Sigmoid colon (tissue), 7 donors: ENCODE measurements around the gene LMOD2. TPM values are rescaled to one million over a fixed set of nuclear protein-coding genes. Genes with fewer than 3 reads are reported as not detected.

Source experiments
- DNase-seq: peaks from one replicate; pipeline ENCODE4 v3.0.0-alpha.2; 2019
- H3K27ac ChIP-seq, 4 donors: fragments of 200-600 bp; sonication (generic); one replicate each; pipeline ENCODE4 v1.5.1; 2016 to 2019; ENCODE audit warnings: mild to moderate bottlenecking in 1 of 4
- H3K27me3 ChIP-seq, 3 donors: fragments of 200-600 bp; sonication (generic); one replicate each; pipeline ENCODE4 v1.5.1; 2019; ENCODE audit warnings: mild to moderate bottlenecking in 1 of 3
- H3K36me3 ChIP-seq, 4 donors: fragments of 200-600 bp; sonication (generic); one replicate each; pipeline ENCODE4 v1.5.1; 2016 to 2019
- H3K4me1 ChIP-seq, 4 donors: fragments of 200-600 bp; sonication (generic); one replicate each; pipeline ENCODE4 v1.5.1; 2017 to 2019
- H3K4me3 ChIP-seq, 4 donors: fragments of 200-600 bp; sonication (generic); one replicate each; pipeline ENCODE4 v1.5.1; 2017 to 2019; ENCODE audit warnings: mild to moderate bottlenecking in 2 of 4, moderate library complexity in 1 of 4
- H3K9me3 ChIP-seq, 4 donors: fragments of 200-600 bp in 3 of 4; sonication (generic) in 3 of 4; one replicate each; pipeline versions ENCODE4 v1.5.1 to v1.6.1; 2013 to 2019
- CTCF ChIP-seq, 4 experiments: fragments of 450-650 bp in 3 of 4; fragments of 200-600 bp in 1 of 4; IDR thresholded peaks; one replicate each; pipeline ENCODE4 v1.5.1; 2016 to 2019; ENCODE audit warnings: antibody characterized with exemption in 4 of 4, mild to moderate bottlenecking in 3 of 4, moderate library complexity in 2 of 4
- EP300 ChIP-seq, 4 donors: sonication (generic); formaldehyde crosslinking; IDR thresholded peaks; one replicate each; pipeline ENCODE4 v1.6.1; 2017; ENCODE audit warnings: antibody characterized with exemption in 4 of 4
- POLR2A ChIP-seq, 2 donors: fragments of 450-650 bp; IDR thresholded peaks; one replicate each; pipeline ENCODE4 v1.6.1; 2016; ENCODE audit warnings: antibody characterized with exemption in 2 of 2, mild to moderate bottlenecking in 2 of 2, moderate library complexity in 2 of 2
- POLR2AphosphoS5 ChIP-seq, 4 donors: sonication (generic); formaldehyde crosslinking; IDR thresholded peaks; one replicate each; pipeline ENCODE4 v1.6.1; 2017; ENCODE audit warnings: antibody characterized with exemption in 4 of 4
- WGBS, 2 donors: extraction: QIAGEN DNeasy Blood & Tissue Kit; methylation state at CpG; one replicate each; pipeline ENCODE4 v1.1.7; 2013; 5-methylcytosine and 5-hydroxymethylcytosine counted together
- intact Hi-C: fragments of 100-400 bp; cut with DNase I; formaldehyde crosslinking; loops from one replicate; pipeline ENCODE4 v1.15.1; 2023
- polyA plus RNA-seq, 3 donors: library from polyadenylated mRNA; stranded (reverse); fragments of 200-250 nt; gene quantifications; one replicate each; pipeline ENCODE4 v1.2.3, GENCODE V29; 2013
- total RNA-seq, 4 donors: library from RNA; depleted of rRNA; stranded (reverse); fragments of >200 nt; gene quantifications; one replicate each; pipeline ENCODE4 v1.1.0, GENCODE V29; 2016
- donor health status: healthy with polysubstance abuse.
- donor health status: Bipolar disorder and iron deficiency.
- donor health status: healthy.

Gene LMOD2
- total and polyA plus RNA-seq, 7 donors, result 0.03 to 0.46 TPM; not detected in 5

DNA sequence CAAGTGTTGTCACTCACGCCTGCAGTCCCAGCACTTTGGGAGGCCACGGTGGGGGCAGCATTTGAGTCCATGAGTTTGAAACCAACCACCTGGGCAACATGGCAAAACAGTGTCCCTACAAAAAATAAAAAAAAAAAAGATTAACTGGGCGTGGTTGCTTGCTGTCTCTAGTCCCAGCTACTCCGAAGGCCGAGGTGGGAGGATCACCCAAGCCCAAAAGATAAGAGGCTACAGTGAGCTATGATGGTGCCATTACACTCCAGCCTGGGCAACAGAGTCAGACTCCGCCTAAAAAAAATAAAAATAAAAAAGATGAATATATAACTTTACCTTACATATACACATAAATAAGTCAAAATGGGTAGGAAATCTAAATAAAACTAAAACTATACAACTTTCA lies 2.5 kb upstream of the LMOD2 start:
- Histone ChIP-seq H3K4me1 (no peaks in the 10 kb centered on the region), H3K9me3 (no peaks in the 10 kb centered on the region), H3K27me3 (no peaks in the 10 kb centered on the region), H3K4me3 (no peak overlapping the region), H3K27ac (no peak overlapping the region), H3K36me3 (no peaks in the 10 kb centered on the region)
- no peak for DNase-seq
- intact Hi-C loops, result no loop called here
- WGBS, 2 donors, result 85 to 89% methylated on average over 6 of the region's 6 CpGs
- TF ChIP-seq EP300 (IDR thresholded peaks at IDR 0.05), result no peak
- TF ChIP-seq POLR2A (IDR thresholded peaks at IDR 0.05), result no peak
- TF ChIP-seq CTCF (IDR thresholded peaks at IDR 0.05), result no peak
- no peak for TF ChIP-seq POLR2AphosphoS5 (IDR thresholded peaks at IDR 0.05)

DNA sequence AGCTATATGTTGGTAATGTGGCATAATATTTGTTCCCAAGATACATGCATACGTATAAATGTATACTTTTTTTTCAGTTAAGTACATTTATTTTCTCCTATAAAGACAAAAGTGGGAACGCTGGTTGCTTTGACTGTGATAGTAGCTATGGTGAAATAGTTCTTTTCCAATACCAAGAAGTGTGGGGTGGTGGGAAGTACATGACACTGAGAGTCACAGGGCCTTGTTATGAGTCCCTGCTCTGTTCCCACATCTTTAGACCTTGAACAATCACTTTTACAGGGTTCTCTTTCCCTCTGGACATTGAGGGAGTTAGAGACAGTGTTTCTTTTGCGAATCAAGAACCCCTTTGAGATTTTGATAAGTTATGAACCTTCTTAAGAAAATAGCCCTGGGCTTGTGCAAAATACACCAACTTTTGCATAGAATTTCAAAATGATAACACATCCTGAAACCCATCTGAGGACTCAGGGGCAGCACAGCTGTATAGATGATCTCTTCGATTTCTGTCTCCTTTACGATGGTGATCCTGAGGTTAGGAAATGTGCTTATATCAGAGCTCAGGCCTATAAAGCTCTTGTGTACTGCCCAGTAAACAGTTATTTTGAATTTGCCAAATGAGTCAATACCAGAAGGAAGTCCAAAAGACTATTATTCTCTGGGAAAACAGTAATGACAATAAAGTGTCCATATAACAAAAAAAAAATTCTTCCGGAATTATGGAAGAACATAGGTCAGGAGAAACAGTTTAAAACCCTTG lies 1.1 kb downstream of the LMOD2 start:
- 84 to 85% methylated on average over 6 of the region's 6 CpGs for WGBS, 2 donors
- no peaks in the 10 kb centered on the region for H3K36me3 ChIP-seq
- H3K9me3 ChIP-seq, result no peaks in the 10 kb centered on the region
- intact Hi-C loops, result no loop called here
- TF ChIP-seq CTCF (IDR thresholded peaks at IDR 0.05) (no peak), POLR2AphosphoS5 (IDR thresholded peaks at IDR 0.05) (no peak)
- no peak overlapping the region for H3K4me3 ChIP-seq
- no peak for DNase-seq
- H3K27me3 ChIP-seq, result no peaks in the 10 kb centered on the region
- no peaks in the 10 kb centered on the region for H3K4me1 ChIP-seq
- no peak overlapping the region for H3K27ac ChIP-seq

- TF ChIP-seq POLR2AphosphoS5 (IDR thresholded peaks at IDR 0.05) (no peak), POLR2A (IDR thresholded peaks at IDR 0.05) (no peak), CTCF (IDR thresholded peaks at IDR 0.05) (no peak), EP300 (IDR thresholded peaks at IDR 0.05) (no peak)
Measured at GRCh38 chr7:123657304-123657685, 1.6 kb downstream of the LMOD2 start.

DNA sequence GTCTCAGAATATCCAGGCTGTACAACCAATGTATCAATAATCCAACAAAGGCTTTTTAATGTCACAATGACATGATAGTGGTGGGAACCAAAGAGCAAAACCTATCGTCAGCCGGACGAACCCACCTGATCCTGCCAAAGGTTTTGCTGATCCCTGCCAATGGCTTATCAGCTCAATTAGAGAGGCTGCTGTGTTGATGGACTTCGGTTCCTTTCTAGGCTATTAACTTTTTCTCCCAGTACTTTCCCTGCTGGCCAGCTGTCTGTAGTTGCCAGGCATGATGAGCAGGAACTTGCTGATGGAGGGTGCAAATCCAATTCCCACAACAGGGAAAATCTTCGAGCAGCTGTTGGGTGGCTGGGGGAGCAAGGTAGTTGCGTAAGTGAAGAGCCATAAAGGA lies 2.4 kb downstream of the LMOD2 start:
- no peak for TF ChIP-seq POLR2A (IDR thresholded peaks at IDR 0.05)
- Histone ChIP-seq H3K9me3 (no peaks in the 10 kb centered on the region), H3K27ac (no peak overlapping the region), H3K4me3 (no peak overlapping the region), H3K4me1 (no peaks in the 10 kb centered on the region), H3K27me3 (peaks cover 0 to 6% (median 0%) of the 10 kb centered on the region in 3 donors), H3K36me3 (no peaks in the 10 kb centered on the region)
- intact Hi-C loops, result no loop called here
- WGBS, 2 donors, result 72 to 89% methylated on average over 6 of the region's 6 CpGs
- DNase-seq, result no peak

More at GRCh38 chr7:123657304-123657685, 1.6 kb downstream of the LMOD2 start:
- WGBS, 2 donors, result 39 to 72% methylated on average over 1 of the region's 1 CpG
- Histone ChIP-seq H3K27ac (no peak overlapping the region), H3K27me3 (peaks cover 0 to 3% (median 0%) of the 10 kb centered on the region in 3 donors), H3K4me3 (no peak overlapping the region), H3K4me1 (no peaks in the 10 kb centered on the region), H3K36me3 (no peaks in the 10 kb centered on the region), H3K9me3 (no peaks in the 10 kb centered on the region)
- intact Hi-C loops, result no loop called here
- no peak for DNase-seq

DNA sequence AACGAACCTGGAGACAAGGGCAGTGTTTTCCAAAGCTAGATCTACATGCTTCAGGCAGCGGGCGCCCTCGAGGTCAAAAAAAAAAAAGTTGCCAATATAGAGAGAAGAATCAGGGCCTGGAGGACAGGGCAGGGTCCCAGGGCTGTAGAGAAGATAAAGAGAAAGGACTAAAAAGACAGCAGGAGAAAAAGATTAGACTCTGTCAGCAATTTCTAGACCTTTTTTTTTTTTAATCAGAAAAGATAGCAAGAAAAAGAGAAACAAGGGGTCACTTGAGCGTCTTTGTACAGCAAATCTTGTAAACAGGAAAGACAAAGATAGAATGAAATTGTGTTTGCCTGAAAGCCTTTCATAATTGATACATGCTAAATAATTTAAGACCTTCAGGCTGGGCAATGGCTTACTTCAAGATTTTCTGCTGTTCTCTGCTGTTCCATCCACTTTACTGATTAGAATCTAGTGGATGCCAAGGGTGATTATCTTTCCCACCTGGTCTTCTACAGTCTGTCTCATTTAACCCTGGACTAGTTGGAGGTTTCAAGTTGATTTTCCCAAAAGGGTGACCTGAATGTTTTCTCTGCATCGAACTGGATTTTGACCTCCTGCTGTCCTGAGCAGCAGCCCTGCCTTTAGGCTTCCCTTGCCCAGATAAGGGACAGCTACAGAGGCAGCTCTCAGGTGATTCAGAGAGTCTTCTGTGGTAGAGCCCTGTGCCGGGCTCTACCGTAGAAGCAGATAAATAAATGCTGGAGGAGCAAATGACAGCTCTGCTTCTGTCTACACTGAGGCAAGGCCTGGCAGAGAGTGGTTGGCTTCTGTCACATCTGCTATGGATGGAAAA lies 5.1 kb downstream of the LMOD2 start:
- no peak for DNase-seq
- peaks cover 0 to 6% (median 0%) of the 10 kb centered on the region in 3 donors for H3K27me3 ChIP-seq
- TF ChIP-seq EP300 (IDR thresholded peaks at IDR 0.05), result no peak
- TF ChIP-seq POLR2AphosphoS5 (IDR thresholded peaks at IDR 0.05), result no peak
- TF ChIP-seq POLR2A (IDR thresholded peaks at IDR 0.05), result no peak
- no peak for TF ChIP-seq CTCF (IDR thresholded peaks at IDR 0.05)
- H3K9me3 ChIP-seq, result no peaks in the 10 kb centered on the region
- no peaks in the 10 kb centered on the region for H3K4me1 ChIP-seq
- intact Hi-C loops, result no loop called here
- no peak overlapping the region for H3K4me3 ChIP-seq
- no peaks in the 10 kb centered on the region for H3K36me3 ChIP-seq
- 76 to 78% methylated on average over 8 of the region's 8 CpGs for WGBS, 2 donors
- no peak overlapping the region for H3K27ac ChIP-seq
